ENCODE measurements around the gene IGFBP5.

The IGFBP5 gene

DNA sequence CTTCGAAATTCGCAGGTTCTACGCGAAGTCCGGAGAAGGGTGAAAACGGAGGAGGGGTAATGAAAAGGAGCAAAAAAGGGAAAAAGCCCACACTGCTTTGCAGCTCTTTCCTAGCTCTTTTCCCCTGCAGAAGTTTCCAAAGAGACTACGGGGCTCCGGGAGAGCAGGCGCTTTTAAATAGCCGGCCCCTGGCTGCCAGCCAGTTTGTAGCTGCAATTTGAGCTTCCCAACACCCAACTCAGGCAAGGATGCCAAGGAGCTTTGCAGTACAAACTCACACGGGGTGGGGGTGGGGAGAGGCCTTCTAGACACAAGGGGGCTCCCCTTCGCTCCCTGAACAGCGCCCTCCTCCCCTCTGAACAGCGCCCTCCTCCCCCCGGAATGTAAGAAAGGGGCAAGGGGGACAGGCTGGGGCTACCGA is at the start of gene IGFBP5:
Gene IGFBP5 (minus strand): TSS at position 149 of the 421 bp plus-strand sequence. CDS start 774 bp downstream, outside the sequence.
- DNase-seq (ENCODE audit: low read depth, low spot score): peak; percentile 94

GRCh38 chr2:216743781-216744180 is 48.4 kb upstream of the IGFBP5 start:
- DNase-seq (ENCODE audit: low read depth, low spot score): no peak

- no peak for DNase-seq (ENCODE audit: low read depth, low spot score)
Observed at GRCh38 chr2:216742411-216742810, 47.1 kb upstream of the IGFBP5 start.

- no peak for DNase-seq (ENCODE audit: low read depth, low spot score)
Observed at GRCh38 chr2:216741223-216741593, 45.9 kb upstream of the IGFBP5 start.

- DNase-seq (ENCODE audit: low read depth, low spot score): no peak
Observed at GRCh38 chr2:216740557-216741222, 45.3 kb upstream of the IGFBP5 start.

DNA sequence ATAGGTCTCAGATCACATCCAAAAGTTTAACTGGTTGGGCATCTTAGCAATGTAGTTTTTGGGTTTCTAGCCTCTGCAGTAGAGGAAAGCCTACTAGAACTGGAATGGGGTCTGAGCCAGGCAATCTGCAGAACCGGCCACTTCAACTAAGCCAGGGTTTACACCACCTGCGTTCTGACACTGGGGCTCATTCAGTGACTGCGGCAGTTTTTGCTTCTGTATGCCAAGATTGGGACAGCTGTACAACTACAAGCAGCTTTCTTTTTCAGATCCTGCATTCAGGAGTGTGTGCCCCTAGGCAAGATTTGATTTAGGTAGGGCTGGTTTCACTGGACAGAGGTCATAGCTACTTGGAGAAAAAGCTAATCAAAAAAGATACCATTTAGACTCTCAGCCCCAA is 43.7 kb upstream of the IGFBP5 start:
- no peak for DNase-seq (ENCODE audit: low read depth, low spot score)

DNA sequence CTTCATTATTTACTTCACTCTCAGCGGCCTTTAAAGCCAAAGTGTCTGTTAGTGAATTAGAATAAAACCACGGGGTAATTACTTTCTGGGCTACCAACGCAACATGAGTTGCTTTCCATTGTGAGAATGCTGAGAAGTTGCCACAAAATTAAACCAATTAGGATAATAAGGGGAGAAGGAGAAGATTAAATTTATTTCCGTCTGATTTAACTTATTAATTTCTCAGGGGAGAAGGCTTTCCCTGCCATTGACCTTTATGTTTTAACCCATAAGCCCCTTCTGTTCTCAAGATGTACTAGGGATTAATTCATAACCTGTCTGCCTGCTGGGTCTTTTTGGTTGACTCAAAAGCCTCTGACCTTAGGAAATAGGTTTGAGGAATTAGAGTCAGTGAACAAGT is 42.3 kb upstream of the IGFBP5 start:
- DNase-seq (ENCODE audit: low read depth, low spot score): no peak

DNA sequence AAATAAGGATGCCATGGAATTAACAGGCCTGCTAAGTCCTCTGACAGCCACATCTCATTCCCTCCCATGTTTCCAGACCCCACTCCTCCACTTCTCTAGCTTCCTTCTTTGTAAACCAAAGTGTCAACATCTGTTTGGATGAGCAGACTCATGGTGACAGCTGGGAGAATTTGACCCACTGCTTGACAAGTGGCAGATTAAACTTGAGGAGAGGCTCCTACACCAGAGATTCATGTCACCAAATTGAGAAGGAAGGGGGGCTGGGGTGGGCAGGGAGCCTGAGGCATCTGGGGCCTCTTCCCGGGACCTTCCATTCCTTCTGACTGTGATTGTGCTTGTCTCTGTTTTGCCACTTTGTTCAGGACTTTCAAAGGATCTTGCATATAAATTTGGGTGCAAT is 41.0 kb upstream of the IGFBP5 start:
- DNase-seq (ENCODE audit: low read depth, low spot score): no peak

DNA sequence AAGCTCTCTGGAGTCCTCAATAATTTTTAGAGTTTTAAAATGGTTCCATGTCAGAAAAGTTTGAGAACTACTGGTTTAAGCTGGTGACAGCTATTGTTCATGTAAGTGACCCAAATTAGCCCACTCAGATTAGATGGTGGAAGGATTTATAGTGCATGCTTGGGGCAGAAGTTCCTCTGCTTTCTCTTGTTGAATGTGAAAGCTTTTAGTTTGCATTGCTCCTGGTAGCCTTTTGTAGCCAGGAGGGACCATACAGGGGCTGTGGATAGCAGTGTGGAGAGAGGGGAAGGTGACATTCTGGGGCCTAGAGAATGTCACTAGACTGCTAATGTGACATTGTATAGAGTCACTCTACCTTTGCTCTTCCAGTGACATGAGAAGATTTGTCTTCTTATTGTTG is 40.3 kb upstream of the IGFBP5 start:
- DNase-seq (ENCODE audit: low read depth, low spot score): no peak

DNA sequence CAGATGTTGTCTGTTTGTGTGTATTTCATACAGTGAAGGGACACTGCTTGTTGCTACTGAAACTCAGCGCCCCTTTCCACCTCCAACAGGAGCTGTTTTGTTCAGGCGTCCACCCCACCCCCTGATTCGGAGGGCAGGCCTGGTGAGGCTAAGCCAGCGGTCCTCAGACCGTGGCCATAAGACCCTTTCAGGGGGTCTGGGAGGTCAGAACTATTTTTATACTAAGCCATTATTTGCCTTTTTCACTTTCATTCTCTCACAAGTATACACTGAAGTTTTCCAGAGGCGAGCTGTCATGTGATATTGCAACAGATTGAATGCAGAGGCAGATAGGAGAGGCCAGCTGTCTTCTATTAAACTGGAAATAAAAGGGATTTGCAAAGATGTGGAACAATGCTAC is 39.7 kb upstream of the IGFBP5 start:
- no peak for DNase-seq (ENCODE audit: low read depth, low spot score)

DNA sequence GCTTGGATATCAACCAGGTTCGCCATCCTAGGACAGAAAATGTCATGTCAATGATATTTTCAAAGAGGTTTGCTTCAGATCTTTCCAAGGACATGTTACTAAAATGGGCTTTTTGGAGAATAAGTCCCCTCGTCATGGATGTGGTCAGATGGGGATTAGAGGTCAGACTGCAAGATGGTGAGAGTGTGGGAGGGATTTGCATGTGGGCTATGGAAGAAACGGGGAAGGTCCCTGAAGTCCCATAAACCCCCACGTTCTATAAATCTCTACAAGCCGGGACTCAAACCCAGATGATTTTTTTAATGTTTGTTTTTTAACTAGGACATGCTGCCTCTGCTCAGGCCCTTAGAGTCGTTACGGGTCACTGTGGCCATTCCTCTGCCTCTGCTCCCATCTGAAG is 37.7 kb upstream of the IGFBP5 start:
- no peak for DNase-seq (ENCODE audit: low read depth, low spot score)

- DNase-seq (ENCODE audit: low read depth, low spot score): no peak
Observed at GRCh38 chr2:216732334-216732733, 37.0 kb upstream of the IGFBP5 start.

DNA sequence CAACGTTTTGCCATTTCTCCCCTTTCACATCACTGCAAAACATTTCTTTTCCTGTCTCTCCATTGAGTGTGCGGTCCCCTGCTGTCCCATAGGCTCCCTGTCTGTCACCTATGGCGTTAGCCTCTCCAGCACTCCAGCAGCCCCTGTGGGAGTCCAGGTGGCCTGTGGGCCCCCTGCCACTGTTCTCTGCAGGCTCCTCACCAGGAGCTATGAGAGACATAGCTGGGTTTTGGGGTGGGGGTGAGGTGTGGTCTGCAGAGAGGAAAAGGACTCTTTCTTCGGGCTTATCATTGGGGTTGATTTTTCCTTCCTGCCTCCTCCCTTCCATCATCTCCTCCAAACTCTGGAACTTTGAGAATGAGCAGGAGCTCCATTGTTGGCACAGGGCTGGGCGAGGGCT is 36.1 kb upstream of the IGFBP5 start:
- DNase-seq (ENCODE audit: low read depth, low spot score): no peak

DNA sequence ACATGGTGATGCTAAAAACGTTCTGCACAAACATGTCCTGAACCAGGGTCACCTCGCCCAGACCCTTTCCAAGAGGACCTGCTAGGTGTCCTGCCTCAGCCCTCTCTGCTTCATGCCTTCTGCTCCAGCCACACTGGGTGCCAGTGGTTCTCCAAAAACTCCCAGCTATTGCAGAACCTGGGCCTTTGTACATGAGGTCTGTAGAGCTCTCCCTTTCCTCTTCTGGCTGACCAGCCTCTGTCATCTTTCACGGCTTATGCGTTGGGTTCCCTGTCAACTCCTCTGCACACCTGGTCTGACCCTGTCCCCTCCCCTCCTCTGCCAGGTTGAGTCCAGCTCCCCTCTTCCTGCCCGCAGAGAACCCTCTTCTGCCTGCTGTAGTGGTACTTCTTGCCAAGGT is 35.5 kb upstream of the IGFBP5 start:
- no peak for DNase-seq (ENCODE audit: low read depth, low spot score)

- no peak for DNase-seq (ENCODE audit: low read depth, low spot score)
Observed at GRCh38 chr2:216727346-216728122, 32.2 kb upstream of the IGFBP5 start.

GRCh38 chr2:216724190-216724589 is 28.8 kb upstream of the IGFBP5 start:
- DNase-seq (ENCODE audit: low read depth, low spot score): no peak

GRCh38 chr2:216721141-216721540 is 25.8 kb upstream of the IGFBP5 start:
- DNase-seq (ENCODE audit: low read depth, low spot score): no peak

- no peak for DNase-seq (ENCODE audit: low read depth, low spot score)
Observed at GRCh38 chr2:216720722-216721121, 25.4 kb upstream of the IGFBP5 start.

GRCh38 chr2:216717907-216718615 is 22.7 kb upstream of the IGFBP5 start:
- no peak for DNase-seq (ENCODE audit: low read depth, low spot score)

- DNase-seq (ENCODE audit: low read depth, low spot score): no peak
Observed at GRCh38 chr2:216717491-216717901, 22.1 kb upstream of the IGFBP5 start.

DNA sequence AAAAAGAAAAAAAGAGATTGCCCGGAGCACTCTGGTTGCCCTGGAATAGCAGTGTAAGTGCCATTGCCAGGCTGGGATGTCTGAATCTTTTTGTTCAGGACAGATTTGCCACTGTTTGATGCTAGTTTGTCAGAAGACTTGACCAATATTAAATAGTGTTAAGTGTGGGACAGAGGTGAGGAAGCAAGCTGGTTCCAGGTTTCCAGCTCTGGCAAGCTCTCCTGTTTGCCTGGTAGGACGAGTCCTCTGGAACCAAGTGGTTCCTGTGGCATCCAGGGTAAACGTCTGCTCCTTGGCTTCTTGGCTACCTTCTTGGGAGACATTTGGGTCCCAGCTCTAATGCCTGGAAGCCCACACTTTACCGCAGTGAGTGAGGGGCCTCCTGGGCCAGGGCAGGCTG is 20.8 kb upstream of the IGFBP5 start:
- DNase-seq (ENCODE audit: low read depth, low spot score): no peak

DNA sequence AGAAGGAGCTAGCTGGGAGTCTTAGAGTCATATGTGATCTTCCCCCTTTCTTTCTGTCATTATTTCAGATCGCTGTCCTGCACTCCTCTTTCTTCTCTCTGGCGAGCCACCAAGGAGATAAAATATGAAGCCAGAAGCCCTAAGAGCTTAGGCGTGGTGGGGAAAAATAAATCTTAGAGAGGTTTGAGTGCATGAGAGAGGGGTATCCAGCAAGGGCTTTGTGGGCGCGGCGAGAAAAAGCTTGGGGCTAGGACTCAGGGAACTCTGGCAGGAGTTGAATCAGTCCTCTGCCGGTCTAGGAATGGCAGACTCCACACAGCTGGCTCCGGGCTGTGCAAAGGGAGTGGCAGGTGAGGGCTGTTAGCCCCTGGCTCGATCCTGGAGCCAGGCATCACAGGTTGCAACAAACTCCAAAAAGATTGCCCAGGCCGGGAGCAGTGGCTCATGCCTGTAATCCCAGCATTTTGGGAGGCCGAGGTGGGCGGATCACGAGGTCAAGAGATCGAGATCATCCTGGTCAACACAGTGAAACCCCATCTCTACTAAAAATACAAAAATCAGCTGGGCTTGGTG is 20.1 kb upstream of the IGFBP5 start:
- no peak for DNase-seq (ENCODE audit: low read depth, low spot score)
